Hematopoietic multipotent progenitor cell (in vitro differentiated cells): ENCODE results near the gene SMARCAL1. TPM values are rescaled to one million over a fixed set of nuclear protein-coding genes. Genes with fewer than 3 reads are reported as not detected.

Experiments
- DNase-seq, 3 donors: peaks; one replicate each; pipeline ENCODE4 v3.0.0-alpha.2; 2011 to 2015; ENCODE audit warnings: low read depth in 2 of 3, low spot score in 2 of 3
- total RNA-seq: library from RNA; depleted of rRNA; stranded (reverse); fragments of >200 nt; gene quantifications from one replicate; pipeline ENCODE4 v1.2.3, GENCODE V29; 2012

The SMARCAL1 gene
- total RNA-seq, 1 donor, result 28.0 TPM

- DNase-seq, result no peak
Observed at GRCh38 chr2:216522892-216523502, 110.7 kb downstream of the SMARCAL1 start.

DNA sequence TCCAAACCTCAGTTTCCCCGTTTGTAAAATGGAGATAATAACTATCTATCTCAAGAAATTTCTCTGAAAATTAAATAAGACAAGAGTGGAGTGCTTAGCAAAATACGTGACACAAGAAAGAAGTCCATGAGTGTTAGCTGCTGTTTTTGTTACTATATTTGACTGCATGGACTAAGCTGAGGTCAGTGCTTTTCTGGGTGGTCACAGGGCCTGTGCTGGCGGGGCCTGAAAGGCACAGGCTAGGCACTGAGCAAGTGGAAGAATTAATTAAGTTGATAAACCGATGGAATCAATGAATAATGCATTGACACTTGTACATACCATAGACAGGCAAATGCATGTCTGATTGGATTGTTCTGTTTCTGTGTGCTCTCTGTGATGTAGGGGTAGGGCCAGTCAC is 113.7 kb downstream of the SMARCAL1 start:
- DNase-seq, result no peak

- DNase-seq, result no peak
Observed at GRCh38 chr2:216526939-216527338, 114.7 kb downstream of the SMARCAL1 start.

DNA sequence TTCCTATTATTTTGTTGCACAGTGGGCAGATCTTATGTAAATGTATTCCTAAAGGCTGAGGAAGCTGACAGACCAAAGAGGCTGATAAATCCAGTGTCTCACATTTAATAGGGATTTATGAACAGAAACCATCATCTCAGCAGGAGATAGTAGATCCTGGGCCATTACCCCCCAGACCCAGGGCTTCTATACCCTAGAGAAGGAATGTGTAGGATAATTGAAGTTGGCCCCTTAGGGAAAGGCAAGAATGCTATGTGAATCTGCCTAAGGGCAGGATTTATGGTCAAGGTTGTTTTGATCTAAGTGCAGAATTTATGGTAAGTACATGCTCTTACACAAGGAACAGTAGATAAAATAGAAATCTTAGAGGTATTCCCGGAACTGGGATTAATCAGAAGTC is 115.3 kb downstream of the SMARCAL1 start:
- DNase-seq, result no peak

DNA sequence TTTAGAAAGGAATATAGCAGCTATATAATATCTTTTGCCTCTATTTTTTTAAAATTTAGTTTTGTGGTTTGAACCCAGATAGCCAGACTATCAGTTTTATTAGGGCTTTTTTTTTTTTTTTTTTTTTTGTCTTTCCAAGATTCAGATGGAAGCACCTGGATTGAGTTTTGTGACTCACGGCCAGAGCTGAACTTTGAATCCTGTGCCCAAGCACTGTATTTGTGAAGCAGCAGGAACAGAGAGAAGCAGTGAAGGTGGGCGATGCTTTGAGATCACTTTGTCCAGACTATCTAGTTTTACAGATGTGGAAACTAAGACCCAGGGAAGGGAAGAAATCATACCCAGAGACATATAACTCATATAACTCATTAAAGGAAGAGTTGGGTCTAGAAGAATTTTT is 120.3 kb downstream of the SMARCAL1 start:
- no peak for DNase-seq

Other genes starting within 250 kb of the SMARCAL1 start
- under 0.01 TPM for gene MARCHF4, start 40.0 kb upstream of the SMARCAL1 start, total RNA-seq
- gene RPL37A, start 86.4 kb downstream of the SMARCAL1 start, total RNA-seq, result 1,356 TPM
- gene IGFBP2, start 220.9 kb downstream of the SMARCAL1 start, total RNA-seq, result 8.3 TPM